ENCODE data around the gene FOXA2.

DNA sequence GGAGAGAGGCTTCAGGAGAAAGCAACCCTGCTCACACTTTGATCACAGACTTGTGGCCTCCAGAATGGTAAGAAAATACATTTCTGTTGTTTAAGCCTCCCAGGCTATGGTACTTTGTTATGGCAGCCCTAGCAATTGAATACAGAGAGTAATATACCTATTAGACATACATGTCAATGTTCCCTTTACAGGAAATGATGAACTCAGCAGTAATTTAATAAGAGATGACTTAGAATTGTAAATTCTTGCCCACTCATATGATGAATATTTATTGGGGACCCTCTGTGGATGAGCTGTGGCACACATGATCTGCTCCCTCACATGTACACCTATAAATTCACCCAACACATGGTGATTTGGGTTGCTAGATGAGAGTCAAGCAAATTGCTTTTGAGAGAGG, 20.4 kb upstream of the FOXA2 start:
- TF ChIP-seq, protein P1, sequence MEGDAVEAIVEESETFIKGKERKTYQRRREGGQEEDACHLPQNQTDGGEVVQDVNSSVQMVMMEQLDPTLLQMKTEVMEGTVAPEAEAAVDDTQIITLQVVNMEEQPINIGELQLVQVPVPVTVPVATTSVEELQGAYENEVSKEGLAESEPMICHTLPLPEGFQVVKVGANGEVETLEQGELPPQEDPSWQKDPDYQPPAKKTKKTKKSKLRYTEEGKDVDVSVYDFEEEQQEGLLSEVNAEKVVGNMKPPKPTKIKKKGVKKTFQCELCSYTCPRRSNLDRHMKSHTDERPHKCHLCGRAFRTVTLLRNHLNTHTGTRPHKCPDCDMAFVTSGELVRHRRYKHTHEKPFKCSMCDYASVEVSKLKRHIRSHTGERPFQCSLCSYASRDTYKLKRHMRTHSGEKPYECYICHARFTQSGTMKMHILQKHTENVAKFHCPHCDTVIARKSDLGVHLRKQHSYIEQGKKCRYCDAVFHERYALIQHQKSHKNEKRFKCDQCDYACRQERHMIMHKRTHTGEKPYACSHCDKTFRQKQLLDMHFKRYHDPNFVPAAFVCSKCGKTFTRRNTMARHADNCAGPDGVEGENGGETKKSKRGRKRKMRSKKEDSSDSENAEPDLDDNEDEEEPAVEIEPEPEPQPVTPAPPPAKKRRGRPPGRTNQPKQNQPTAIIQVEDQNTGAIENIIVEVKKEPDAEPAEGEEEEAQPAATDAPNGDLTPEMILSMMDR (IDR thresholded peaks at IDR 0.05), result no peak
- TF ChIP-seq POLR2A (IDR thresholded peaks at IDR 0.05), result no peak
- no peak for TF ChIP-seq POLR2AphosphoS5 (IDR thresholded peaks at IDR 0.05)

Measured in prostate gland (tissue), 2 donors.